Mucosa of stomach (tissue), 1 donor: ENCODE measurements around the gene HNRNPA3.
A peak's percentile ranks its signal among the peaks of the same experiment; 100 is the strongest.

Experiments used
- H3K27me3 ChIP-seq: one replicate; pipeline ENCODE4 v1.7.0; 2013; ENCODE audit warnings: mild to moderate bottlenecking, low read length; ENCODE audit not compliant: control insufficient read depth, insufficient read depth
- H3K36me3 ChIP-seq: one replicate; pipeline ENCODE4 v1.7.0; 2013; ENCODE audit warnings: low read length; ENCODE audit not compliant: control insufficient read depth, insufficient read depth
- H3K4me1 ChIP-seq: one replicate; pipeline ENCODE4 v1.7.0; 2013; ENCODE audit warnings: mild to moderate bottlenecking, low read length; ENCODE audit not compliant: control insufficient read depth, insufficient read depth
- H3K4me3 ChIP-seq: one replicate; pipeline ENCODE4 v1.7.0; 2013; ENCODE audit warnings: low read length
- H3K9ac ChIP-seq: one replicate; pipeline ENCODE4 v1.7.0; 2013; ENCODE audit warnings: mild to moderate bottlenecking, low read length, moderate library complexity
- H3K9me3 ChIP-seq: one replicate; pipeline ENCODE4 v1.7.0; 2013; ENCODE audit warnings: mild to moderate bottlenecking, low read length, moderate library complexity; ENCODE audit not compliant: control insufficient read depth
- donor health status: Pancreatic carcinoma.

HNRNPA3 gene

DNA sequence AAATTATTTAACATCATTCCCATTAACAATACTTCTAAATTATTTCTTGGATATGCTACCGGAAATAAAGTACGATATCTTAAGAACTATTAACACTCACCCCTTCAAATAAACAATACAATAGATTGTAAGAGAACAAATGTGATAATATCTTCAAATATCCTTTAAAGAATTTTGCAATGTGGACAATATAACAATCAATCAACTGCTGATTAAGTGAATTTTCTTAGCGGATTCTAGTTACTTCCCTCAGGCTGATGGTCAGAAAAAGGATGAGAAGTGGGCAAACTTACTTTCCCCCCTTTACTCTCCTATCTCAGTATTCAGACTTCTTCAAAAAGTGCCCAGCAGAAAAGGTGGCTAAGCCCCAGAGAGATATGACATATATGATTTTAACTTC lies 41.1 kb downstream of the HNRNPA3 start:
- Histone ChIP-seq H3K36me3 (no peaks in the 10 kb centered on the region), H3K4me1 (peaks cover 75% of the 10 kb centered on the region), H3K4me3 (no peak overlapping the region), H3K9me3 (no peaks in the 10 kb centered on the region), H3K9ac (no peak overlapping the region), H3K27me3 (no peaks in the 10 kb centered on the region)

DNA sequence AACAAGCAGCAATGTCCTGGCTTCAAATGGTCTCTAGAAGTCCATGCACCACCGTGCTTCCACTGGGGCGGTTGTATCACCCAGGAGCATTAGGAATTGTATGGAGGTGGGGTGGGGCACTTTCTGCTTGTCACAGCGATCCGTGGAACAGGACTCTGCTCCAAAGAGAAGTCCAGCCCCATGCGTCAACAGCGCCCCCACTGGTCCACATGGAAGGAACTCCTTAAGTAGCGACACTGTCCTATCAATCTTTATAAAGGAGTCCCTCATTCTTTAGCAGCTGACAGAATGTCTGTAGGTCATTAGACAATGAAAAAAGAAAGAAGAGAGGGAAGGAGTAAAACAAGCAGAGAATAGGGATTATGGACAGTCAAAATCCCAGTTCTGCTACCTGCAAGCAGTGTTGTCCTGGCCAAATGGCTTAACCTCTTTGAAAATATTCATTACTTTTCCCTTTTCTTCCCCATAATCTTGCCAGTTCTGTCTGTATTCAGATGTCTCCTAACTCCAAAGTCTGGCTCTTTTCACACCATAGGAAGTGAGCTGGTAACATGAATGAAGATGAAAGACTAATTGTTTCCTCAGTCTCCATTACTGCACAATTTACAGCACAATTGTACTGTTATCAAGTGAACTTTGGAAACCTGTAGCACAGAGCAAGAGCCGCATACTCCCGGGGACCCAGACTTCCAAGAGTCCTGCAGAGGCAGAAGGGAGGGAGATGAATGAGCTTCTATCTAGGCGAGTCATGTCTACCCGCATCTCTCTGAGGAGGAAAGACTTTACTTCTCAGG lies 42.0 kb downstream of the HNRNPA3 start:
- Histone ChIP-seq H3K4me3 (no peak overlapping the region), H3K9ac (no peak overlapping the region), H3K36me3 (no peaks in the 10 kb centered on the region), H3K27me3 (no peaks in the 10 kb centered on the region), H3K9me3 (no peaks in the 10 kb centered on the region), H3K4me1 (peaks cover 72% of the 10 kb centered on the region)

DNA sequence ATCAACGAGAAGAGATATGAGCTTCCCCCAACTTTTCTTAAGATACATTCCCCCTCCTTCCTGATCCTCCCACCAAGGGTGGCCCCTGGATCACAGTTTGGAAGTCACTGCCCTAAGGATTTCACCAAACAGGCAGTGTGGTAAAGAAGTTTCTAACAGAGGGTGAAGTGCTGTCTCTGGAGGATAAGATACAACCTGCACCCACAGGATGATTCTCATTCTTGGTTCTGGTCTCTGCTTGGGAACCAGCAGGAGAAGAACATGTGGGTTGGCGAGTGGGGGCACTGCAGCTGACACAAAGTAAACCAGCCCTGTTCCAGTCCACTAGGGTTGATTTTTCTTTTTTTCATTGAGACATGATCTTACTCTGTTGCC lies 42.6 kb downstream of the HNRNPA3 start:
- peaks cover 74% of the 10 kb centered on the region for H3K4me1 ChIP-seq
- no peaks in the 10 kb centered on the region for H3K27me3 ChIP-seq
- H3K4me3 ChIP-seq, result no peak overlapping the region
- H3K9me3 ChIP-seq, result no peaks in the 10 kb centered on the region
- no peak overlapping the region for H3K9ac ChIP-seq
- H3K36me3 ChIP-seq, result no peaks in the 10 kb centered on the region

DNA sequence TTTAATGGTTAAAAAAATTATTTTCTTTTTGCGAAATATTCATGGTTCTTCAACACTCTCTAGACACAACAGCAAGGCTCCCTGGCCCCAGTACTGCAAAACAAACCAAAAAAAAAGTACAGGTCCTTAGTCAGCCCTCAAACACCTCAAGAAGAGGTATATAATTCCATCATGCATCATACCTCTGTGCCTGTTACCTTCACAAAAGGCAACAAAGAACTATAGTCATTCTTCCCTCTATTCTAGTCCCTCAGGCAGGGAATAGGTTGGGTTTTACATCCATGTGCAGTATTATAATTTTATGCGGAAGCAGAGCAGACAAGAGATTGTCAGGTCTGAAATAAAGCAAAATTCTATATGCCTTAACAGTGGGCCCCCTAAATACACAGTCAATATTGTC lies 43.4 kb downstream of the HNRNPA3 start:
- no peaks in the 10 kb centered on the region for H3K27me3 ChIP-seq
- peaks cover 70% of the 10 kb centered on the region for H3K4me1 ChIP-seq
- no peaks in the 10 kb centered on the region for H3K9me3 ChIP-seq
- H3K4me3 ChIP-seq, result no peak overlapping the region
- no peak overlapping the region for H3K9ac ChIP-seq
- H3K36me3 ChIP-seq, result no peaks in the 10 kb centered on the region

DNA sequence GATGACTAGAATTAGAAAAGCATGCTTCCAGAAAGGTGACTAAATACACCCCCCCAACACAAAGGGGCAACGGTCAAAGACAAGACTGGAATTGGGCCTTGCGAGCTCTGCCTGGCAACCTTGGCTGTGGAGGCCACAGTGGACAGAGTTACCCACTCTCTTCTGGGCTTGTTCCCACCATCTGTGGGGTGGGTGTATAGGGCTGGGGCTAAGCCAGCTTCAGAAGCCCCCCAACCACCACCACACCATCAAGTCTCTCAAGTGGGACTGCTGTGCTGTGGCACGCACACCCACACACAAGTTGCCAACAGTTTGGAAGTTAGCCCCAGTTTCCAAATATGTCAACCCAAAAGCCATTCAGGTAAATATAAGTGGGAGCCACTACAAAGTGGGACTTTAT lies 44.1 kb downstream of the HNRNPA3 start:
- Histone ChIP-seq H3K4me1 (peaks cover 63% of the 10 kb centered on the region), H3K4me3 (no peak overlapping the region), H3K27me3 (no peaks in the 10 kb centered on the region), H3K36me3 (no peaks in the 10 kb centered on the region), H3K9me3 (no peaks in the 10 kb centered on the region), H3K9ac (no peak overlapping the region)

DNA sequence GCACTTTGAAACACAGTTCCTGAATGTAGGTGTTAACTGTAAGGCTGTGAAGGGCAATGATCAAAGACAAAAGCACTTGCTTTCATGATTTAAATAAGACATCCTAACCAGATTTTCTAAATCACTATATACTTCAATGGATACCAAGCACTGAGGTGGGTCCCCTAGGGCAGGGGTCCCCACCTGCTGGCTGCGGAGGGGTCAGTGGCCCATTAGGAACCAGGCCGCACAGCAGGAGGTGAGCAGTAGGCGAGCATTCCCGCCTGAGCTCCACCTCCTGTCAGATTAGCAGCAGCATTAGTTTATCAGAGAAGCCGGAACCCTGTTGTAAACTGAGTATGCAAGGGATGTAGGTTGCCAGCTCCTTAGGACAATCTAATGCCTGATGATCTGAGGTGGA lies 44.9 kb downstream of the HNRNPA3 start:
- Histone ChIP-seq H3K36me3 (no peaks in the 10 kb centered on the region), H3K9me3 (no peaks in the 10 kb centered on the region), H3K27me3 (no peaks in the 10 kb centered on the region), H3K4me3 (no peak overlapping the region), H3K4me1 (peaks cover 62% of the 10 kb centered on the region), H3K9ac (no peak overlapping the region)

DNA sequence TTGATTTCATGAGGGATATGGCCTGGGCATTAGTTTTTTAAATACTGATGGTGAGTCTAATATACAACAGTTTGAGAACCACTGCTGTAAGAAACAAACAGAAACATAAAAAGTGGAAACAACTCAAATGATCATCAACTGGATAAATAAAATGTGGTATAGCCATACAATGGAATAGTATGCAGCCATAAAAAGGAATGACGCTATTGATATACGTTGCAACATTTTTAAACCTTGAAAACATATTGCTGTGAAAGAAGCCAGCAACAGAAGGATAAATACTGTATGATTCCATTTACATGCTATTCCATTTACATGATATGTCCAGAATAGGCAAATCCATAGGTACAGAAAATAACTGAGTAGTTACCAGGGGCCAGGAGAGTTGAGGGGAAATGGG lies 45.5 kb downstream of the HNRNPA3 start:
- no peak overlapping the region for H3K4me3 ChIP-seq
- H3K4me1 ChIP-seq, result peaks cover 56% of the 10 kb centered on the region
- no peak overlapping the region for H3K9ac ChIP-seq
- no peaks in the 10 kb centered on the region for H3K36me3 ChIP-seq
- no peaks in the 10 kb centered on the region for H3K9me3 ChIP-seq
- H3K27me3 ChIP-seq, result no peaks in the 10 kb centered on the region

DNA sequence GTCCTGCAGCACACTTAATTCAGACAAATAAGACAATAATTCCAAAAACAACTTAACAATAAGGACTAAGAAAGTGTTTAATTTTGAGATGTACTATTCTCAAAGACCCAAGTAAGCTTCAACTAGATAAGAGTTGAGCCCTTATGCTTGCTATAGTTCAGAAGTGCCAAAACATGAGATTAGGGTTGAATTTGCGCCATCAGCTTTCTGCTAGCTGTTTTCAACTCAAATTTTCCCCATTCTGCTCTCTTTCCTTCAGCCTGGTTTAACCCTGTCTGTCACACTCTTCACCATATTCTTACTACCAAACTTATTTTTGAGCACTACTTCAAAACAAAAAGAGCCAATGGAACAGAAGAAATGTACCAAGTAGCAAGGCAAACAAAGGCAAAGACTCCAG lies 47.8 kb downstream of the HNRNPA3 start:
- H3K36me3 ChIP-seq, result no peaks in the 10 kb centered on the region
- H3K4me3 ChIP-seq, result no peak overlapping the region
- no peaks in the 10 kb centered on the region for H3K9me3 ChIP-seq
- H3K4me1 ChIP-seq, result peaks cover 39% of the 10 kb centered on the region
- no peaks in the 10 kb centered on the region for H3K27me3 ChIP-seq
- no peak overlapping the region for H3K9ac ChIP-seq

DNA sequence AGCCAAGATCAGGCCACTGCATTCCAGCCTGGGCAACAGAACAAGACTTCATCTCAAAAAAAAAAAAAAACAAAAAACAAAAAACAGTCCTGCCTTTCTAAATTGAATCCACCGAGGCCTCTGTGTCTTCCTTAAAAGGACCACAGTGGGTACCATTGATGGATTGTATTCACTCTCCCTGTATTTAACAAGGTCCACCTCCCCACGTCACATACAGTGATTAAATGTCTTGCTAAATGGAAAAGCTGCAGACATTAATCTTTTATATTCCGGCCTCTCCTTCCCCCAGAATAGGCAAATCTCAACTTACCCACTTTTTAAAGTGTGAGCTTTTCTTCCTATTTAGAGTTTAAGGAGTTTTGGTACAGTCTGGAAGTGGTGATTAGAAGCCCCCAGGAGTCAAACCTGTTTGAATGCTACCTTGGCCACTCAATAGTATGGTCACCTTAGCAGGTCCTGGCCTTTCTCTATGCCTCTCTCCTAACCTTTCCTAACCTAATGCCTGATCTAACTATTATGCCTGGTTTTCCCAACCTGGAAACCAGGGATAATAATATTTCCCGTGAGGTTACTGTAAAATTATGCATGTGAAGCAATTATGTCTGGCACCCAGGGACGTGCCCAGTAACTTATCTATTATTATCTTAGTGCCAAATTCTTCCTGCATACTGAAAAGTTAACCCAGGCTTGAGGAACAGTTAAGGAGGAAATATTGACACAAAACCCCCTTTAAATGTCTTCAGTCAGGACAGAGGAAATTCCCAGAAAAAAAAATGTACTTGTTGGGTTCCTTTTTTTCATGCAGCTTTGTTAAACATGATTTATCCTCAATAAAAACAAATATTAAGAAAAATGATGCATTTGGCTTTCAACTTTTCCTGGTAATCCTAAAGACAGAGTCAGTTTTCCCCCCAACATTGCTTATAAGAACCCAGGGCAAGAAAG lies 48.8 kb downstream of the HNRNPA3 start:
- H3K4me3 ChIP-seq, result peak overlapping the region; percentile 91
- peaks cover 40% of the 10 kb centered on the region for H3K4me1 ChIP-seq
- no peaks in the 10 kb centered on the region for H3K9me3 ChIP-seq
- no peaks in the 10 kb centered on the region for H3K36me3 ChIP-seq
- H3K9ac ChIP-seq, result peak overlapping the region; percentile 97
- H3K27me3 ChIP-seq, result no peaks in the 10 kb centered on the region

DNA sequence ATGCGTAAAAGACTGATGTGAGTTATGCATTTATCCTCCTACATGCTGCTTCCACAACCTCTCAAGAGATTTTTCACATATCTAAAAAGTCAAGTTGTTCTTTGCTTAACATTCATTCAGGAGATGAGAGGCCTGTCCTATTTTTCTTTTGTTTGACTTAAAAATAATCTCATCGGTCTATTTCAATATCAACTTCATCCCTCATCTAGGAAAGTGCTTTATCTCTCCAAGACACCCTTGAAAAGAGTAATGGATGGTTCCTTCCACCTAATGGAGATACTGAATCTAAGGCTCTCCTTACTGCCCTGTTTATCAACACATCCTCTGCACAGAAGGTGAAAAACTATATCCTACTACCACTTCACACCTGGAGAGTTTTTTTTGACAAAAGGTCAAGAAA lies 49.5 kb downstream of the HNRNPA3 start:
- no peaks in the 10 kb centered on the region for H3K36me3 ChIP-seq
- peak overlapping the region; percentile 91 for H3K4me3 ChIP-seq
- H3K4me1 ChIP-seq, result peaks cover 41% of the 10 kb centered on the region
- peak overlapping the region; percentile 97 for H3K9ac ChIP-seq
- no peaks in the 10 kb centered on the region for H3K27me3 ChIP-seq
- no peaks in the 10 kb centered on the region for H3K9me3 ChIP-seq

DNA sequence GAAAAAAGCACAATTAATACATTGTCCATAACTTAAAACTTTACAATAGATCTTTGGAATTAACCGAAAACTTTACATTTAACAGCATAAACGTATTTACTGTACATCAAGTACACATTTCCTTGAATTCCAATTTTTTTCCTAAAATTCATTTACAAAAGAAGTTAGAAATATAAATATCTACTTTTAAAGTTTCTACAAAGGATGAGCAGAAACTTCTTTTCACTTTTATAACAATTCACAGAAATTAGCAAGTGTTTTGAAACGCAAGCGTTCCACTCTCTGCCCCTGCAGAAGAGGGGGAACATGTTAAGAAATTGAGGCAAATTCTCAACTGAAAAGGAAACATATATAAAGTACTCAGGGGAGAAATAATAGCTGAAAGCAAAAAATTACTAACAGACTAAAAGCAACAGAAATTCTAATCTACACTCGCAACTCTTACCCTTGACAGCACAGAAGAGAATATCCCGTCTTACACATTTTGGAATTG lies 50.4 kb downstream of the HNRNPA3 start:
- Histone ChIP-seq H3K27me3 (no peaks in the 10 kb centered on the region), H3K36me3 (no peaks in the 10 kb centered on the region), H3K9ac (peak overlapping the region; percentile 97), H3K4me3 (peak overlapping the region; percentile 91), H3K4me1 (peaks cover 33% of the 10 kb centered on the region), H3K9me3 (no peaks in the 10 kb centered on the region)
